GM12892 (cell line): Measurements from ENCODE around the gene VPS8.

Source experiments
- POLR2A ChIP-seq: IDR thresholded peaks from 2 replicates; pipeline ENCODE4 v1.6.1; 2011; ENCODE audit warnings: low read depth, low read length, control low read depth
- POLR2AphosphoS5 ChIP-seq: IDR thresholded peaks from 2 replicates; pipeline ENCODE4 v1.6.1; 2011; ENCODE audit warnings: low read depth, low read length, control low read depth

DNA sequence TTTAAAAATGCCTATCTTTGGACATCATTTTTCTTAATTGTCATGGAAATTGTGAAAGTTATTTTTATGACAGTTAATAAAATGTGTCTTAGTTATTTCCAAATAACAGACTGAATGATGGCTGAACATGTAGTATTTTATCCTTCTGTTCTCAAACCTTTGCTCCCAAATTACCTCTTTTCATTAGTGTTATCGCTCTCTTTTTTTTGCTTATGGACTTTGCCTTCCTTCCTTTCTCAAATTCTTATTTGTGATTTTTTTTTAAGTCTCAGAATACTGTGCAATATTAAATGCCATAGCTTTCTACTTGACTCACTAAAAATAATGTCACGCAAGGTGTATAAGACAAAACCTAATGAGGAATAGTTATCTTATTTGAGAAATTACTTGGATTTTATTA is 107.7 kb downstream of the VPS8 start:
- TF ChIP-seq POLR2AphosphoS5 (no peak), POLR2A (no peak)
